Mesenchymal stem cell (in vitro differentiated cells and primary cell): ENCODE measurements around the gene CALR3.
A peak's percentile ranks its signal among the peaks of the same experiment; 100 is the strongest.
"Not testable (repeated sequence)": the region's sequence is repeated elsewhere in the genome, so short reads cannot be mapped to it uniquely, and the experiment has no call there.

Experiments
- DNase-seq: peaks from one replicate; pipeline ENCODE4 v3.0.0-alpha.2; 2013
- H2AFZ ChIP-seq: one replicate; pipeline ENCODE4 v1.6.1; 2013; ENCODE audit warnings: low read depth, mild to moderate bottlenecking, control low read depth, inconsistent platforms, low read length, moderate library complexity
- H2AK5ac ChIP-seq: 2 replicates; pipeline ENCODE4 v1.6.1; 2013; ENCODE audit warnings: low read length, moderate library complexity, mild to moderate bottlenecking, inconsistent platforms; ENCODE audit not compliant: severe bottlenecking
- H2BK120ac ChIP-seq: one replicate; pipeline ENCODE4 v1.6.1; 2013; ENCODE audit warnings: low read depth, mild to moderate bottlenecking, inconsistent platforms, low read length, moderate library complexity
- H2BK12ac ChIP-seq, 2 experiments: one replicate each; pipeline ENCODE4 v1.6.1; 2013; ENCODE audit warnings: inconsistent platforms in 2 of 2, low read length in 2 of 2, mild to moderate bottlenecking in 2 of 2, moderate library complexity in 2 of 2, control low read depth in 1 of 2
- H2BK15ac ChIP-seq: one replicate; pipeline ENCODE4 v1.6.1; 2013; ENCODE audit warnings: mild to moderate bottlenecking, low read depth, inconsistent platforms; ENCODE audit not compliant: poor library complexity, severe bottlenecking
- H2BK5ac ChIP-seq: 2 replicates; pipeline ENCODE4 v1.6.1; 2013; ENCODE audit warnings: low read depth, mild to moderate bottlenecking, low read length, control low read depth, inconsistent platforms; ENCODE audit not compliant: poor library complexity, severe bottlenecking
- H3K14ac ChIP-seq, 2 experiments: one replicate each; pipeline ENCODE4 v1.6.1; 2013; ENCODE audit warnings: inconsistent platforms in 2 of 2, low read length in 2 of 2, control low read depth in 1 of 2, mild to moderate bottlenecking in 1 of 2, moderate library complexity in 1 of 2
- H3K18ac ChIP-seq, 2 experiments: one replicate each; pipeline ENCODE4 v1.6.1; 2013; ENCODE audit warnings: inconsistent platforms in 2 of 2, low read length in 2 of 2, control low read depth in 1 of 2, low read depth in 1 of 2, mild to moderate bottlenecking in 1 of 2
- H3K23ac ChIP-seq, 2 experiments: one replicate each; pipeline ENCODE4 v1.6.1; 2013; ENCODE audit warnings: inconsistent platforms in 2 of 2, low read length in 2 of 2, mild to moderate bottlenecking in 2 of 2, moderate library complexity in 2 of 2, control low read depth in 1 of 2
- H3K27ac ChIP-seq: 2 replicates; pipeline ENCODE4 v1.5.1; 2013; ENCODE audit warnings: mild to moderate bottlenecking, moderate library complexity, low read length, control low read depth, inconsistent platforms; ENCODE audit not compliant: poor library complexity, severe bottlenecking
- H3K27me3 ChIP-seq, 2 experiments: 2 replicates each; pipeline versions ENCODE4 v1.6.1 to v1.7.0; 2013; ENCODE audit warnings: low read length in 2 of 2, mild to moderate bottlenecking in 2 of 2, moderate library complexity in 2 of 2, control low read depth in 1 of 2, inconsistent platforms in 1 of 2; ENCODE audit not compliant: control insufficient read depth in 1 of 2, insufficient read depth in 1 of 2
- H3K36me3 ChIP-seq, 2 experiments: 2 replicates each; pipeline versions ENCODE4 v1.6.1 to v1.7.0; 2013; ENCODE audit warnings: low read length in 2 of 2, control low read depth in 1 of 2, inconsistent platforms in 1 of 2, low read depth in 1 of 2, mild to moderate bottlenecking in 1 of 2; ENCODE audit not compliant: insufficient read depth in 2 of 2, control insufficient read depth in 1 of 2
- H3K4ac ChIP-seq, 2 experiments: one replicate each; pipeline ENCODE4 v1.6.1; 2013; ENCODE audit warnings: inconsistent platforms in 2 of 2, low read length in 2 of 2, mild to moderate bottlenecking in 2 of 2, moderate library complexity in 2 of 2, control low read depth in 1 of 2, low read depth in 1 of 2
- H3K4me1 ChIP-seq: 2 replicates; pipeline ENCODE4 v1.6.1; 2013; ENCODE audit warnings: low read depth, low read length, control low read depth; ENCODE audit not compliant: control insufficient read depth, insufficient read depth
- H3K4me2 ChIP-seq: 2 replicates; pipeline ENCODE4 v1.6.1; 2013; ENCODE audit warnings: low read length, mild to moderate bottlenecking, inconsistent platforms; ENCODE audit not compliant: poor library complexity, severe bottlenecking
- H3K4me3 ChIP-seq, 2 experiments: 2 replicates each; pipeline versions ENCODE4 v1.5.1 to v1.7.0; 2013; ENCODE audit warnings: low read length in 2 of 2, mild to moderate bottlenecking in 2 of 2, control low read depth in 1 of 2, low read depth in 1 of 2; ENCODE audit not compliant: insufficient read depth in 1 of 2
- H3K79me1 ChIP-seq: replicated peaks from 2 replicates; pipeline ENCODE4 v1.6.1; 2013; ENCODE audit warnings: mild to moderate bottlenecking, control low read depth, low read length, inconsistent platforms; ENCODE audit not compliant: poor library complexity, severe bottlenecking
- H3K9ac ChIP-seq: 2 replicates; pipeline ENCODE4 v1.7.0; 2013; ENCODE audit warnings: mild to moderate bottlenecking, low read length, moderate library complexity
- H3K9me3 ChIP-seq: 2 replicates; pipeline ENCODE4 v1.7.0; 2013; ENCODE audit warnings: mild to moderate bottlenecking, low read length; ENCODE audit not compliant: control insufficient read depth
- H4K8ac ChIP-seq: one replicate; pipeline ENCODE4 v1.6.1; 2013; ENCODE audit warnings: inconsistent platforms, mild to moderate bottlenecking, low read length, moderate library complexity
- H4K91ac ChIP-seq: one replicate; pipeline ENCODE4 v1.6.1; 2013; ENCODE audit warnings: mild to moderate bottlenecking, low read length, inconsistent platforms
- WGBS: methylation state at CpG from one replicate; pipeline ENCODE4 v1.1.7; 2013; ENCODE audit warnings: mixed read lengths; 5-methylcytosine and 5-hydroxymethylcytosine counted together

The CALR3 gene

GRCh38 chr19:16497042-16497441, 1.1 kb upstream of the CALR3 start:
- H3K4ac ChIP-seq, result peak overlapping the region in 1 of 2 experiments; percentile 26
- peak overlapping the region; percentile 97 for H3K9ac ChIP-seq
- H2BK5ac ChIP-seq, result no peak overlapping the region
- no peak overlapping the region for H4K8ac ChIP-seq
- H2BK15ac ChIP-seq, result no peak overlapping the region
- H3K14ac ChIP-seq, result no peak overlapping the region
- no peak overlapping the region for H2AK5ac ChIP-seq
- H2AFZ ChIP-seq, result no peak overlapping the region
- H2BK120ac ChIP-seq, result no peak overlapping the region
- peaks cover 10% of the 10 kb centered on the region for H3K79me1 ChIP-seq
- H3K4me2 ChIP-seq, result peak overlapping the region; percentile 76
- peak overlapping the region in 1 of 2 experiments; percentile 23 for H3K23ac ChIP-seq
- no peak overlapping the region for H2BK12ac ChIP-seq
- no peak overlapping the region for H4K91ac ChIP-seq
- H3K27ac ChIP-seq, result no peak overlapping the region
- peak overlapping the region in 1 of 2 experiments; percentile 94 for H3K4me3 ChIP-seq
- no peaks in the 10 kb centered on the region for H3K9me3 ChIP-seq
- peak; percentile 19 for DNase-seq
- no peak overlapping the region for H3K18ac ChIP-seq
- H3K36me3 ChIP-seq, result peaks cover 4 to 13% of the 10 kb centered on the region in 2 experiments
- no peaks in the 10 kb centered on the region for H3K27me3 ChIP-seq
- peaks cover 9% of the 10 kb centered on the region for H3K4me1 ChIP-seq
- WGBS, result 90% methylated on average over 12 of the region's 12 CpGs

DNA sequence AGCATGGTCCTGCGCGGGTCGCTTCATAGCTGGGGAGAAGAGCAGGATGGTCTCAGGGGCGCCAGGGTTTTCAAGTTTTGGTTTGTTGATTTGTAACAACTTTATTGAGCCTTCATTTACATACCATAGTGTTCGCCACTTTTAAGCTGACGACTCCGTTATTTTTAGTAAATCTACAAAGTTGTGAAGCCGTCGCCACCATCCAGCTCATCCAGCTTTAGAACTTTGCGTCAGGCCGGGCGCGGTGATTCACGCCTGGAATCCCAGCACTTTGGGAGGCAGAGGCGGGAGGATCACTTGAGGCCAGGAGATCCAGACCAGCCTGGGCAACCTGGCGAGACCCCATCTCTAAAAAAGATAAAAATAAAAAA, 631 bp upstream of the CALR3 start:
- no peak overlapping the region for H2BK5ac ChIP-seq
- peak overlapping the region; percentile 48 for H2AFZ ChIP-seq
- 89% methylated on average over 11 of the region's 16 CpGs for WGBS
- no peak overlapping the region for H3K23ac ChIP-seq
- no peak overlapping the region for H2AK5ac ChIP-seq
- no peak overlapping the region for H4K8ac ChIP-seq
- H3K14ac ChIP-seq, result no peak overlapping the region
- H3K4me2 ChIP-seq, result peak overlapping the region; percentile 76
- H3K9me3 ChIP-seq, result no peaks in the 10 kb centered on the region
- H2BK15ac ChIP-seq, result peak overlapping the region; percentile 66
- no peak overlapping the region for H2BK120ac ChIP-seq
- H3K4ac ChIP-seq, result peak overlapping the region in 1 of 2 experiments; percentile 26
- H3K79me1 ChIP-seq, result peaks cover 10% of the 10 kb centered on the region
- H2BK12ac ChIP-seq, result no peak overlapping the region
- H3K9ac ChIP-seq, result peak overlapping the region; percentile 97
- H3K4me1 ChIP-seq, result peaks cover 9% of the 10 kb centered on the region
- H4K91ac ChIP-seq, result no peak overlapping the region
- H3K36me3 ChIP-seq, result peaks cover 4 to 10% of the 10 kb centered on the region in 2 experiments
- DNase-seq, result no peak
- peak overlapping the region in 1 of 2 experiments; percentile 81 for H3K18ac ChIP-seq
- H3K27me3 ChIP-seq, result no peaks in the 10 kb centered on the region
- peak overlapping the region; percentile 69 to 94 for H3K4me3 ChIP-seq
- no peak overlapping the region for H3K27ac ChIP-seq

DNA sequence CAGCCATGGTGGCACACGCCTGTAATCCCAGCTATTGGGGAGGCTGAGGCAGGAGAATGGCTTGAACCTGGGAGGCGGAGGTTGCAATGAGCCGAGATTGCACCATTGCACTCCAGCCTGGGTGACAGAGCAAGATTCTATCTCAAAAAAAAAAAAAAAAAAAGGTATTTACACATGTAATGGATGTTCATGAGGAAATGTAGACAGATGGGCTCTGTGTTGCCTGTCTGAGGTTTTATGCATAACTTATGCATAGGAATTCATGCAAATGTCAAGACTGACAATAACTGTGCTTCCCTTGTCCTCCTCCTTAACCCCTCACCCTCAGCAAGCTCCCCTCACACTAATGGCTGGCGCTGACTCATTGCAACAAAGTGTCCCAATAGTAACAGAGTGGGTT, 9.5 kb downstream of the CALR3 start:
- H3K18ac ChIP-seq, H2BK120ac ChIP-seq, H2AFZ ChIP-seq, H4K91ac ChIP-seq, H3K27me3 ChIP-seq, H3K9me3 ChIP-seq, H2BK5ac ChIP-seq, H3K4me1 ChIP-seq, H3K36me3 ChIP-seq, H3K23ac ChIP-seq, H2AK5ac ChIP-seq, H3K79me1 ChIP-seq, H2BK15ac ChIP-seq, H3K9ac ChIP-seq, H4K8ac ChIP-seq, H3K4me2 ChIP-seq, H2BK12ac ChIP-seq, H3K4me3 ChIP-seq, H3K4ac ChIP-seq, H3K14ac ChIP-seq, H3K27ac ChIP-seq: not testable (repeated sequence)
- 67% methylated on average over 1 of the region's 4 CpGs for WGBS
- DNase-seq, result peak; percentile 28

DNA sequence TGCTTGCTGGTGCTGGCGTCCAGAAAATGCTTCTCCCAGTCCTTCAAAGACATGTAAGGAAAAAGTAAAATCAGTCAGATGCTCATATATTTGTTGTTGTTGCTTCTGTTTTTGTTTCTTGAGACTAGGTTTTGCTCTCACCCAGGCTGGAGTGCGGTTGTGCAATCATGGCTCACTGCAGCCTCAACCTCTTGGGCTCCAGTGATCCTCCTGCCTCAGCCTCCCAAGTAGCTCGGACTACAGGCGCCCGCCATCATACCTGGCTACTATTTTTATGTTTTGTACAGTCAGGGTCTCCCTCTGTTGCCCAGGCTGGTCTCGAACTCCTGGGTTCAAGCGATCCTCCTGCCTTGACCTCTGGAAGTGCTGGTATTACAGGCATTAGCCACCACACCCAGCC, 13.2 kb downstream of the CALR3 start:
- Histone ChIP-seq H2BK5ac (no peak overlapping the region), H3K27ac (no peak overlapping the region), H3K23ac (no peak overlapping the region), H3K4me3 (no peak overlapping the region), H3K4me1 (no peaks in the 10 kb centered on the region), H3K9me3 (no peaks in the 10 kb centered on the region), H2AK5ac (no peak overlapping the region), H3K14ac (no peak overlapping the region), H2BK15ac (no peak overlapping the region), H2BK12ac (no peak overlapping the region), H3K36me3 (no peaks in the 10 kb centered on the region), H2AFZ (no peak overlapping the region), H3K4ac (no peak overlapping the region), H3K4me2 (no peak overlapping the region), H4K91ac (no peak overlapping the region), H3K18ac (no peak overlapping the region), H2BK120ac (no peak overlapping the region), H3K27me3 (no peaks in the 10 kb centered on the region), H4K8ac (no peak overlapping the region), H3K9ac (no peak overlapping the region), H3K79me1 (no peaks in the 10 kb centered on the region)
- no peak for DNase-seq
- WGBS, result 89% methylated on average over 7 of the region's 7 CpGs
